DND-41 (cell line): ENCODE results near the gene GGT1.

ENCODE experiments used
- CTCF ChIP-seq: IDR thresholded peaks from 2 replicates; pipeline ENCODE4 v1.5.1; 2012; ENCODE audit warnings: borderline replicate concordance, low read length, moderate library complexity, mild to moderate bottlenecking; ENCODE audit not compliant: poor library complexity, severe bottlenecking; ENCODE audit errors: extremely low read depth
- EZH2 ChIP-seq: IDR thresholded peaks from 3 replicates; pipeline ENCODE4 v1.6.1; 2012; ENCODE audit warnings: borderline replicate concordance, low read depth, mild to moderate bottlenecking, moderate library complexity, low read length, inconsistent platforms; ENCODE audit not compliant: severe bottlenecking

- TF ChIP-seq CTCF (no peak), EZH2 (no peak)
Observed at GRCh38 chr22:24585461-24585860, 17.5 kb upstream of the GGT1 start.
